Sigmoid colon (tissue), 4 donors: Measurements from ENCODE around the gene TMEM144.

Experiments
- EP300 ChIP-seq, 4 donors: sonication (generic); formaldehyde crosslinking; IDR thresholded peaks; one replicate each; pipeline ENCODE4 v1.6.1; 2017; ENCODE audit warnings: antibody characterized with exemption in 4 of 4
- POLR2AphosphoS5 ChIP-seq, 4 donors: sonication (generic); formaldehyde crosslinking; IDR thresholded peaks; one replicate each; pipeline ENCODE4 v1.6.1; 2017; ENCODE audit warnings: antibody characterized with exemption in 4 of 4
- TF ChIP-seq, protein P1 (sequence below), 4 experiments: fragments of 450-650 bp in 3 of 4; fragments of 200-600 bp in 1 of 4; IDR thresholded peaks; one replicate each; pipeline ENCODE4 v1.5.1; 2016 to 2019; ENCODE audit warnings: antibody characterized with exemption in 4 of 4, mild to moderate bottlenecking in 3 of 4, moderate library complexity in 2 of 4

- TF ChIP-seq, protein P1, sequence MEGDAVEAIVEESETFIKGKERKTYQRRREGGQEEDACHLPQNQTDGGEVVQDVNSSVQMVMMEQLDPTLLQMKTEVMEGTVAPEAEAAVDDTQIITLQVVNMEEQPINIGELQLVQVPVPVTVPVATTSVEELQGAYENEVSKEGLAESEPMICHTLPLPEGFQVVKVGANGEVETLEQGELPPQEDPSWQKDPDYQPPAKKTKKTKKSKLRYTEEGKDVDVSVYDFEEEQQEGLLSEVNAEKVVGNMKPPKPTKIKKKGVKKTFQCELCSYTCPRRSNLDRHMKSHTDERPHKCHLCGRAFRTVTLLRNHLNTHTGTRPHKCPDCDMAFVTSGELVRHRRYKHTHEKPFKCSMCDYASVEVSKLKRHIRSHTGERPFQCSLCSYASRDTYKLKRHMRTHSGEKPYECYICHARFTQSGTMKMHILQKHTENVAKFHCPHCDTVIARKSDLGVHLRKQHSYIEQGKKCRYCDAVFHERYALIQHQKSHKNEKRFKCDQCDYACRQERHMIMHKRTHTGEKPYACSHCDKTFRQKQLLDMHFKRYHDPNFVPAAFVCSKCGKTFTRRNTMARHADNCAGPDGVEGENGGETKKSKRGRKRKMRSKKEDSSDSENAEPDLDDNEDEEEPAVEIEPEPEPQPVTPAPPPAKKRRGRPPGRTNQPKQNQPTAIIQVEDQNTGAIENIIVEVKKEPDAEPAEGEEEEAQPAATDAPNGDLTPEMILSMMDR (IDR thresholded peaks at IDR 0.05), result peak; percentile 23 to 53 (median 44)
- TF ChIP-seq POLR2AphosphoS5 (IDR thresholded peaks at IDR 0.05) (no peak), EP300 (IDR thresholded peaks at IDR 0.05) (no peak)
These were observed 43.2 kb downstream of the TMEM144 start for GRCh38 chr4:158253350-158253980.
